Body of pancreas (tissue), 4 donors: Measurements from ENCODE around the gene MAN2B1.

Experiments
- CTCF ChIP-seq, 7 experiments: fragments of 450-650 bp in 4 of 7; fragments of 200-600 bp in 3 of 7; sonication (generic) in 3 of 7; IDR thresholded peaks; one replicate each; pipeline ENCODE4 v1.5.1; 2016 to 2019; ENCODE audit warnings: antibody characterized with exemption in 7 of 7
- POLR2A ChIP-seq, 3 donors: fragments of 450-650 bp; IDR thresholded peaks; one replicate each; pipeline ENCODE4 v1.6.1; 2016; ENCODE audit warnings: antibody characterized with exemption in 3 of 3, mild to moderate bottlenecking in 2 of 3

- TF ChIP-seq POLR2A (IDR thresholded peaks at IDR 0.05): no peak
- TF ChIP-seq CTCF (IDR thresholded peaks at IDR 0.05): no peak
These were observed 37.3 kb downstream of the MAN2B1 start for GRCh38 chr19:12629215-12629614.
